HUDEP-2 (cell line): ENCODE data around the gene LLGL2.
A peak's percentile ranks its signal among the peaks of the same experiment; 100 is the strongest.

ENCODE experiments used
- DNase-seq, 76 experiments: peaks; one replicate each; lab custom pipeline; 2025; ENCODE audit not compliant: unreplicated experiment in 76 of 76; lab: John Stamatoyannopoulos, UW

The LLGL2 gene

GRCh38 chr17:75611851-75612429 lies 86.4 kb downstream of the LLGL2 start:
- no peak for DNase-seq

- no peak for DNase-seq
Measured at GRCh38 chr17:75612906-75613626, 87.6 kb downstream of the LLGL2 start.

DNA sequence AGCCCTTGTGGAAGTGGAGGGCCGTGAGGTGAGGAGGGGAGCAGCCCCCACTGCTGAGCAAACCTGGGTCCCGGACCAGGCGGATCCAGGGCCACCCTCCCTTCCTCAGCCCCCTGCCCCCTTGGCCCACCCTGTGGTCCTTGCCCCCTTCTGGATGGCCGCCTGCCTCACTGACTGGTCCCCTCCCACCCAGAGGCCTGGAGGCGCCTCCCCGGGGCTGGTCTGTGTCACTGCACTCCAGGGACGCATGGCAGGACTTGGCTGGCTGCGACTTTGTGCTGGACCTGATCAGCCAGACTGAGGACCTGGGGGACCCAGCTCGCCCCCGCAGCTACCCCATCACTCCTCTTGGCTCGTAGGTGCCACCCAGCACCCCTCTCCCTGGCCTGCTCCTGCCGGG lies 88.5 kb downstream of the LLGL2 start:
- DNase-seq, result peak in 5 of 76 experiments; percentile 6 to 28 (median 13)

GRCh38 chr17:75614556-75615270 lies 89.2 kb downstream of the LLGL2 start:
- DNase-seq, result no peak

DNA sequence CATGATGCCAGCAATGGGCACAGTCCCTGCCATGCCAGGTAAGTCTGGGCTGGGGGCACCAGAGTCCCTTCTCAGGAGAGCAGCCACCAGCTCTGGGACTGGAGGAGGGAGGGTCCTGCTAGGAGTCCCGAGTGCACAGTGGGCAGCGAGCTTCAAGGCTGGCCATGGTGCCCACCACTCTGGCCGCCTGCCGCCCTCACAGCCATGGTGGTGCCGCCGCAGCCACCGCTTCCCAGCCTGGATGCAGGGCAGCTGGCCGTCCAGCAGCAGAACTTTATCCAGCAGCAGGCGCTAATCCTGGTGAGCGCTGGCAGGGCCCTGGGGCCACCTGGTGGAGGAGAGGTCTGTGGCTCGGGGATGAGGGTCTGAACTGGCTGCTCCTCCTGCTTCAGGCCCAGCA lies 89.8 kb downstream of the LLGL2 start:
- no peak for DNase-seq

DNA sequence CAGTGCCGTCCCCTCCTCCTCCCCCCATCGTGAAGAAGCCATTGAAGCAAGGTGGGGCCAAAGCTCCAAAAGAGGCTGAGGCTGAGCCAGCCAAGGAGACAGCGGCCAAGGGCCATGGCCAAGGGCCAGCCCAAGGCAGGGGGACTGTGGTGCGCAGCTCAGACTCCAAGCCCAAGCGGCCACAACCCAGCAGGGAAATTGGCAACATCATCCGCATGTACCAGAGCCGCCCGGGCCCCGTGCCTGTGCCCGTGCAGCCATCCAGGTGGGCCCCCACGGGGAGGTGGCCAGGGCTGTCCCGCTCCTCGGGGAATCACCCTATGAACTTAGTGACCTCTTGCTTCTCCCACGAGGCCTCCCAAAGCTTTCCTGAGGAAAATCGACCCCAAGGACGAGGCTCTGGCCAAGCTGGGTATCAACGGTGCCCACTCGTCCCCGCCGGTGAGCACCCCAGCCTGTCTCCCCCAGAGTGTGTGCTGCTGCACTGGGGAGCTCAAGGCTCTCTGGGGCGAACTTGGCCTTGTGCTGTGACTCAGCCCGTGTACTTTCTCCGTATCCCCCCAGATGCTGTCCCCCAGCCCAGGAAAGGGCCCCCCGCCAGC lies 91.1 kb downstream of the LLGL2 start:
- no peak for DNase-seq

- DNase-seq, result no peak
Measured at GRCh38 chr17:75617218-75617617, 91.7 kb downstream of the LLGL2 start.

DNA sequence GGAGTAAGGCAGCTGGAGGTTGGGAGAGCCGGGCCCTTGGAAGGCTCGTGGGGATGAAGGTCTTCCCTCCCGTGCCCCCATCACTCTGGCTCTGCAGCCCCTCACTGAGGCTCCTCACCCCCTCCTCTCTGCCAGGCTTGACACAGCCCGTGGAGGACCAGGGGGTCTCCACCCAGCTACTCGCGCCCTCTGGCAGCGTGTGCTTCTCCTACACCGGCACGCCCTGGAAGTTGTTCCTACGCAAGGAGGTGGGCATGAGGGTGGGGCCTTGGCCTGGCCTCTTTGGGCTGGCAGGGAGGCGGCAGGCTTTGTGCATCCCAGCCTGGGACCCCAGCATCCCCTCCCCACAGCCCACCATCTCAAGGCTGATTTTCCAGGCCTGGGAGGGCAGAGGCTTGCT lies 92.2 kb downstream of the LLGL2 start:
- DNase-seq, result no peak

DNA sequence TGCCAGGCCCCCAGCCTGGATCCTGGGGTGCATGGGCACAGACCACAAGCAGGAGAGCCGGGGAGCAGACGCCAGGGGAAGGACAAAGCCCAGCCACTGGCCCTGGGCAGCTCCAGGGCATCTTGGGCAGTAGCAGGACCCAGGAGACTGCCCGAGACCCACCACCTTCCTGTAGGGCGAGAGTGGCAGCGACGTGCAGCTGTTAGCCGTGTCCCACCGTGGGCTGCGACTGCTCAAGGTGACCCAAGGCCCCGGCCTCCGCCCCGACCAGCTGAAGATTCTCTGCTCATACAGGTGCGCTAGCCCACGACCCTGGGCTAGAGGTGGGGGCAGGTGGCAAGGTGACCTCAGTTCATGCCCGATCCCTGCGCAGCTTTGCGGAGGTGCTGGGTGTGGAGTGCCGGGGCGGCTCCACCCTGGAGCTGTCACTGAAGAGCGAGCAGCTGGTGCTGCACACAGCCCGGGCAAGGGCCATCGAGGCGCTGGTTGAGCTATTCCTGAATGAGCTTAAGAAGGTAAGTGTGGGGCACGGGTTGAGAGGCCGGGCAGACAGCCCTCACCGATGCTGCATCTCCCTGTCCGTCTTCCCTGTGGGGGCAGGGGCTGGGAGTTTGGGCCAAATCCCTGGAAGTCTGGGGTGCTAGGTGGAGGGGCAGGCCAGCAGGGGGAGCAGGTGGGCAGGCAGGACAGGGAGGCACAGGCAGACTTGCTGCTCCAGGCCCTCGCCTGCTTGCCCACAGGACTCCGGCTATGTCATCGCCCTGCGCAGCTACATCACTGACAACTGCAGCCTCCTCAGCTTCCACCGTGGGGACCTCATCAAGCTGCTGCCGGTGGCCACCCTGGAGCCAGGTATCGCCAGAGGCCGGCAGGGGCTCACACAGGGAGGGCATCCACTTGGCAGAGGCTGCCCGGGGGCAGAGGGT lies 94.3 kb downstream of the LLGL2 start:
- DNase-seq, result peak in 32 of 76 experiments; percentile 13 to 65 (median 36)

DNA sequence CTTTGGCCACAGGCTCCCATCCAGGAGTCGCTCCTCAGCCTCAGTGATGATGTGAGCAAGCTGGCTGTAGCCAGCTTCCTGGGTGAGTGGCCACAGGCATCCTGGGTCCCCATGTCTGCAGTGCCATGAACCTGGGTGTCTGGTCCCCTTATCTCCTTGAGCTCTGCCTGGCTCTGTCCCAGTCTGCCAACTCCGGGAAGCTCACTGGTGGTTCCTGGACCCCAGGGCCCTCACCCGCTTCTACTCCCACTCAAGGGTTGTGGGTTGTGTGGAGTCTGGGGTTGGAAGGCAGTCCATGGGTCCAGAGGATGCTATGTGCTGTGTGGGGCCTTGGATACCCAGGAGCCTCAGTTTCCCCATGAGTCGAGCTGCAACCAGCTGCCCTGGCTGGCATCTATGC lies 96.0 kb downstream of the LLGL2 start:
- DNase-seq, result no peak

- no peak for DNase-seq
Measured at GRCh38 chr17:75622076-75622475, 96.6 kb downstream of the LLGL2 start.

GRCh38 chr17:75622771-75623273 lies 97.3 kb downstream of the LLGL2 start:
- no peak for DNase-seq

DNA sequence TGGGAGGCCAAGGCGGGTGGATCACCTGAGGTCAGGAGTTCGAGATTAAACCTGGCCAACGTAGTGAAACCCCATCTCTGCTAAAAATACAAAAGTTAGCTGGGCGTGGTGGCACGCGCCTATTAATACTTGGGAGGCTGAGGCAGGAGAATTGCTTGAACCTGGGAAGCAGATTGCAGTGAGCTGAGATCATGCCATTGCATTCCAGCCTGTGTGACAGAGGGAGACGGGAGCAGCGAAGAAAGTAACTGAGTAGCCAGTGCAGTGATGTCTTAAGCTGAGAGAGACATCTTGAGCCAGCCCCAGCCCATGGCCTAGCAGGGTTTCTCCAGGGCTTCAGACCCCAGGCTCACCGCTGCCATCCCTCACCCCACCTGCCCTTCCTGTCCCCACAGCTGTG lies 97.9 kb downstream of the LLGL2 start:
- DNase-seq, result no peak

DNA sequence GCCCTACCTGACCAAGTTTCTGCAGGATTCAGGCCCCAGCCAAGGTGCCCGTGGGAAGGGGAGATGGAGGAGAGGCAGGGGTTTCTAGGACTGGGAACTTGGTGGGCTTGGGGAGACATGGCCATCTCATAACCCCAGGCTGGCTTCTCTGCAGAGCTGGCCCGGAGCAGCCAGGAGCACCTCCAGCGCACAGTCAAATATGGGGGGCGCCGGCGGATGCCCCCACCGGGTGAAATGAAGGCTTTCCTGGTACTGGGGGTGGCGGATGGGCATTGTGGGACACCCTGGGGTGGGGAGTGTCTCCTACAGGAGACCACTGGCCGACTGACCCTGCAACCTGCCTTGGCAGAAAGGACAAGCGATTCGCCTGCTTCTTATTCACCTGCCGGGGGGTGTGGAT lies 98.5 kb downstream of the LLGL2 start:
- no peak for DNase-seq
